ENCODE measurements around the gene GKAP1. TPM values are rescaled to one million over a fixed set of nuclear protein-coding genes. Genes with fewer than 3 reads are reported as not detected.

Gene GKAP1
- total and polyA plus RNA-seq, 2 experiments from 2014 or later = 4.0 to 16.7 TPM

GRCh38 chr9:83708515-83709158 is 108.9 kb downstream of the GKAP1 start (continued):
- no peak for TF ChIP-seq ETS1 (IDR thresholded peaks at IDR 0.05)

DNA sequence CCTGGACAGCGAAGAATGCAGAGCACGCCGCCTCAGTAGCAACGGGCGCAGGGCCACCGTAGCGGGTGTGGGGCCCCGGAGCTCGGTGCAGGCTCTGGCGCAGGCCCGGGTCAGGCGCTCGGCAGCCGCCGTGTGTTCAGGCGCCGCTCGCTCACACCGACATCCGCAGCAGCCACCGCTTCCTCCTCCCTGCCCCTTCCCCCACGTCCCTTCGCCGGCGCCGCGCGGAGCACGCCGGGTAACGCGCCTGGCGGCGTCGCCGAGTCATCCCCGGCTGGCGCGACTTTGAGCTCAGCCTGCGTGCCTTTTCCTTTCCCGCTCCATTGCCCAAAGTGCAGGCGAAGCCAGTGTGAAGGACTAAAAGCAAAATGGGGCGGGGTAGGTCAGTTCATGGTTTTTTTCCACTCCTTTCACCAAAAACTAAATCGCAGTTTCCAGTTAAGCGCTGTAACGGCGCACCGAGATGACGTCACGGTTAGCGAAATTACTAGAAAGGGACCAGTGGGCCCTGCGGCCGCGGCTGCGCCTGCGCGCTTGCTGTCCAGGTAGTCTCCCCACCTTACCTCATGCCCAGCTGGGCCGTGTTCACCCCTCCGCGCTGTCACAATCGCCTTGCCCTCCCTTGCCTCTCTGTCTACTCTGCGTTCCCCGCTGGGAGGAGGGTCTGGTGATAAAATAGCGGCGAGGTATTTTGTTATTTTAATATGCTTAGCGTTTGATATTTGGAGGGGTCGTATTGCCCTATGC is 109.6 kb downstream of the GKAP1 start, which contains the start of gene UBQLN1:
Gene UBQLN1 (minus strand): TSS at position 191 of the 747 bp plus-strand sequence. CDS start 279 bp downstream, outside the sequence.
- DNase-seq (ENCODE audit: low spot score) = peak; percentile 96
- peaks cover 13% of the 10 kb centered on the region for H3K4me1 Mint-ChIP-seq

More for the DNA sequence above, 109.6 kb downstream of the GKAP1 start, which contains the start of gene UBQLN1:
- Mint-ChIP-seq H3K36me3 (ENCODE audit: low read depth) (peaks cover 26% of the 10 kb centered on the region; the same call in 2 of the 3 replicates), H3K27me3 (ENCODE audit: insufficient read depth, low read depth, poor library complexity) (no peaks in the 10 kb centered on the region), H3K9me3 (peaks cover 2% of the 10 kb centered on the region; the same call in 2 of the 3 replicates), H3K4me3 (peak within 1 kb of the TSS; percentile 87), H3K27ac (peak within 1 kb of the TSS; percentile 100)
- Histone ChIP-seq H3K4me3 (peak within 1 kb of the TSS; percentile 65), H3K9me2 (ENCODE audit: insufficient read depth) (no peaks in the 10 kb centered on the region), H3F3A (replicated peaks; ENCODE audit: low read depth) (no peaks in the 10 kb centered on the region), H3K27me3 (ENCODE audit: insufficient read depth) (no peaks in the 10 kb centered on the region), H3K4me1 (ENCODE audit: insufficient read depth) (no peaks in the 10 kb centered on the region; the same call in 1 of the 2 replicates), H4K20me1 (replicated peaks; ENCODE audit: insufficient read depth) (peaks cover 25% of the 10 kb centered on the region), H3K27ac (ENCODE audit: low read depth) (peak within 1 kb of the TSS; percentile 92), H3K4me2 (peak within 1 kb of the TSS; percentile 75), H3K36me3 (ENCODE audit: insufficient read depth) (no peaks in the 10 kb centered on the region), H2AFZ (peak within 1 kb of the TSS; percentile 90), H3K79me2 (replicated peaks; ENCODE audit: insufficient read depth) (peaks cover 44% of the 10 kb centered on the region)
- TF ChIP-seq JUNB (IDR thresholded peaks at IDR 0.05; ENCODE audit: unreplicated experiment) (no peak), ETS1 (IDR thresholded peaks at IDR 0.05) (peak; percentile 20; the same call in 1 of the 2 replicates), CREB1 (CRISPR knock-in tag; IDR thresholded peaks at IDR 0.05; ENCODE audit: low read depth) (peak; percentile 98), EZH2phosphoT487 (IDR thresholded peaks at IDR 0.05; ENCODE audit: unreplicated experiment) (no peak), ZNF331 (CRISPR knock-in tag; IDR thresholded peaks at IDR 0.05; ENCODE audit: low read depth) (no peak), STAT1 (IDR thresholded peaks at IDR 0.05; ENCODE audit: unreplicated experiment) (no peak), ZNF114 (CRISPR knock-in tag; IDR thresholded peaks at IDR 0.05) (no peak), CTCF (conservative IDR thresholded peaks at IDR 0.05; ENCODE audit: low read depth in 2 of 2) (no peak), EZH2 (IDR thresholded peaks at IDR 0.05; ENCODE audit: low read depth, unreplicated experiment) (no peak), POLR2AphosphoS5 (IDR thresholded peaks at IDR 0.05; ENCODE audit: low read depth) (peak; percentile 89), NANOG (IDR thresholded peaks at IDR 0.05; ENCODE audit: borderline replicate concordance) (no peak), REST (IDR thresholded peaks at IDR 0.05; ENCODE audit: unreplicated experiment) (no peak)
- peak; percentile 84 for ATAC-seq
